Nephron progenitor cell (in vitro differentiated cells): ENCODE results near the gene PSMA6.
"Not testable (repeated sequence)": the region's sequence is repeated elsewhere in the genome, so short reads cannot be mapped to it uniquely, and the experiment has no call there.

Experiments used
- DNase-seq: peaks from one replicate; pipeline ENCODE4 v3.0.0; 2021
- H3K27ac Mint-ChIP-seq: 2 replicates; pipeline ENCODE4 v1.8.0; 2021; ENCODE audit warnings: mild to moderate bottlenecking, moderate library complexity, mixed read lengths
- H3K27me3 Mint-ChIP-seq: 2 replicates; pipeline ENCODE4 v1.8.0; 2021; ENCODE audit warnings: mild to moderate bottlenecking, low read depth, mixed read lengths; ENCODE audit not compliant: poor library complexity
- H3K36me3 Mint-ChIP-seq: 2 replicates; pipeline ENCODE4 v1.8.0; 2021; ENCODE audit warnings: low read depth, mixed read lengths
- H3K4me1 Mint-ChIP-seq: 2 replicates; pipeline ENCODE4 v1.8.0; 2021; ENCODE audit warnings: mixed read lengths
- H3K4me3 Mint-ChIP-seq: 2 replicates; pipeline ENCODE4 v1.8.0; 2021; ENCODE audit warnings: mild to moderate bottlenecking, moderate library complexity, mixed read lengths
- H3K9me3 Mint-ChIP-seq: 2 replicates; pipeline ENCODE4 v1.8.0; 2021; ENCODE audit warnings: mild to moderate bottlenecking, moderate library complexity, mixed read lengths
- TF ChIP-seq, protein P1 (sequence below): fragments of 200-600 bp; sonication (generic); IDR thresholded peaks from 2 replicates; pipeline ENCODE4 v1.5.0; 2021; ENCODE audit warnings: antibody characterized with exemption

Gene PSMA6

DNA sequence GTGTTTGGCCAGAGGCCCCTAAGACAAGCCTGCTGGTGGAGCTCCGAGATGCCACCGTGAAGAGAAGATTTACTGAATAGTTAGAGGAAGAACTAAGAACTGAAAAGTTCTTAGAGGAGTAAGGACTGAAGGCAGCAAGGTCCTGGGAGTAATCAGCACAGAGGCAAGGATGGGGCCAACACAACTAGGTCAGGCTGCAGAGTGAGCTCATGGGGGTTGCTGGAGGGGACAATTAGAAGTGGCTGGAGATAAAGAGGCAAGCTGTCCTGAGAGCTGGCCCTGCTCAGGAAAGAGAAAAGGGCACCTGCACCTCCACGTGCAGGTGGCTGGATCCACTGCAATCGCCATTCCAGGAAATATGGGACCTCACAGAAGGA is 59.7 kb downstream of the PSMA6 start:
- Mint-ChIP-seq H3K27ac (peak overlapping the region; percentile 97), H3K27me3 (peaks cover 2% of the 10 kb centered on the region), H3K9me3 (no peaks in the 10 kb centered on the region), H3K4me3 (peak overlapping the region; percentile 1), H3K4me1 (peaks cover 62% of the 10 kb centered on the region), H3K36me3 (no peaks in the 10 kb centered on the region)
- DNase-seq: no peak
- TF ChIP-seq, protein P1, sequence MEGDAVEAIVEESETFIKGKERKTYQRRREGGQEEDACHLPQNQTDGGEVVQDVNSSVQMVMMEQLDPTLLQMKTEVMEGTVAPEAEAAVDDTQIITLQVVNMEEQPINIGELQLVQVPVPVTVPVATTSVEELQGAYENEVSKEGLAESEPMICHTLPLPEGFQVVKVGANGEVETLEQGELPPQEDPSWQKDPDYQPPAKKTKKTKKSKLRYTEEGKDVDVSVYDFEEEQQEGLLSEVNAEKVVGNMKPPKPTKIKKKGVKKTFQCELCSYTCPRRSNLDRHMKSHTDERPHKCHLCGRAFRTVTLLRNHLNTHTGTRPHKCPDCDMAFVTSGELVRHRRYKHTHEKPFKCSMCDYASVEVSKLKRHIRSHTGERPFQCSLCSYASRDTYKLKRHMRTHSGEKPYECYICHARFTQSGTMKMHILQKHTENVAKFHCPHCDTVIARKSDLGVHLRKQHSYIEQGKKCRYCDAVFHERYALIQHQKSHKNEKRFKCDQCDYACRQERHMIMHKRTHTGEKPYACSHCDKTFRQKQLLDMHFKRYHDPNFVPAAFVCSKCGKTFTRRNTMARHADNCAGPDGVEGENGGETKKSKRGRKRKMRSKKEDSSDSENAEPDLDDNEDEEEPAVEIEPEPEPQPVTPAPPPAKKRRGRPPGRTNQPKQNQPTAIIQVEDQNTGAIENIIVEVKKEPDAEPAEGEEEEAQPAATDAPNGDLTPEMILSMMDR: no peak

DNA sequence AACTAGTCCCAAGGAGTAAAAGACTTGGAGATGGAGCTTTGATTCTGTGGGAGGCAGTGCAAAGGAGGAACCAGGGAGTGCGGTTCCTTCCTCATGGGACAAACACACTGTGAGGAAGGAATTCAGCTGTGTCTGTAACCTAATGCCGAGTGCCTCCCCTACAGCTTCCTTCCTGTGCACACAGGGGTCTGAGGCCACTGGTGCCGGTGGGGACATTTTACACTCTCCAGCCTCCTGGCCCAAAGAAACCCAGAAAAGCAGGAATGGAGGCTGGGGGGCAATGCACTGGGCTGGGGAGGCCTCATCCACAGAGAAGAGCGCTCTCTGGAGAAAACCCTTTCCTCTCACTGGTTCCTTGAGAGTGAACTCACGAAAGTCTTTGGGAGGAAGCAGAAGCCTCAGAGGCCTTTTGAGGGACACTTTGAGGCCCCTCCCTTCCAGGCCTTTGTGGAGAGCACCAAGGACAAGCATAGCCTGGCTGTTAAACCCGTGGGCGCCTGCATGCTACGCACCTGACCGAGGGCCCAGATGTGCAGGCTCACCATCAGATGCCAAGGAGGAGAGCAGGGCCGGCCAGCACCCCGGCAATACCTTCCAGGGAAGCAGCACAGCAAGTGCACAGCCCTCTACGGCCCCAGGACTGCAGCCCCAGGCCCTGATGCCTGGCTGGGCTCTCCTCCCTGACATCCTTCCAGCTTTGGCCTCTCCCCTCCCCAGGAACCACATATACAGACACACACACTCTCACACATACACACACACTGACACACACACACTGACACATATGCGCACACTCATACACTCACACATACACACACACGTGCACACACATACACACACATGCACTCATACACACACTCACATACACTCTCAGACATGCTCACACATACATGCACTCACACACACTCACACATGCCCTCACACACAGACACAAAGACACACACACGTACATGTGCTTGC is 60.4 kb downstream of the PSMA6 start:
- H3K9me3 Mint-ChIP-seq: no peaks in the 10 kb centered on the region
- no peaks in the 10 kb centered on the region for H3K36me3 Mint-ChIP-seq
- H3K27me3 Mint-ChIP-seq: peaks cover 2% of the 10 kb centered on the region
- peaks cover 56% of the 10 kb centered on the region for H3K4me1 Mint-ChIP-seq
- peak overlapping the region; percentile 16 for H3K4me3 Mint-ChIP-seq
- TF ChIP-seq, protein P1: no peak
- peak; percentile 34 for DNase-seq
- peak overlapping the region; percentile 97 for H3K27ac Mint-ChIP-seq

DNA sequence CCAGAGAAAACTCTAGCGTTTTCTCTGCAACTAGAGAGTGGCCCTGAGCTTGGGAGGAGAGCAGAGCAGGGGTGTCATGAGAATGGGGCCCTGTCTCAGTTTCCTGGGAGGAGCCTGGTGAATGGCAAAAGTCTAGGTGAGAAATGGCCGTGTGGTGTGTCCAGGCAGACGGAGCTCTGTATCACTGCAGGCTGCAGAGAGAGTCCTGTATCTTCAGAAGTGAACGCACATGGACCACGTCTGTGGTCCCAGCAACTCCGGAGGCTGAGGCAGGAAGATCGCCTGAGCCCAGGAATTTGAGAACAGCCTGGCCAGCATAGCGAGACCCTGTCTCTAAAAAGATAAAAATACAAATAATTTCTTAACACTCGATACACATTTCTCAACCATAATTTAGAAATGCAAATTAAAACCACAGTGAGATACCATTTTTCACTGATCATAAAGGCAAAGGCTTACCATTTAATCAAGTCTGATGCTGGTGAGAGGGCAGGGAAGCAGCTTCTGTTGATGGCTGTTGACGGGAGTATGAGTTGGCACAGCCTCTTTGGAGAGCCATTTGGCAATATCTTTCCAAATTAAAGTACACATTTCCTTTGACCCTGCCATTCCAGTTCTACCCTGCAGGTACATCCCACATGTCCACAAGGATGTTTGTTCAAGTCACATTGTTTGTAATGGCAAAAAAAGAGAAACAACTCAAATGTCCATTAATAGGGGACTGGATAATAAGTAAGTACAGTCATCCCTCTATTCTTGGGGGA is 61.4 kb downstream of the PSMA6 start:
- Mint-ChIP-seq H3K27me3 (peaks cover 2% of the 10 kb centered on the region), H3K36me3 (no peaks in the 10 kb centered on the region), H3K27ac (peak overlapping the region; percentile 60), H3K4me3 (no peak overlapping the region), H3K9me3 (no peaks in the 10 kb centered on the region), H3K4me1 (peaks cover 46% of the 10 kb centered on the region)
- no peak for DNase-seq
- TF ChIP-seq, protein P1: no peak

DNA sequence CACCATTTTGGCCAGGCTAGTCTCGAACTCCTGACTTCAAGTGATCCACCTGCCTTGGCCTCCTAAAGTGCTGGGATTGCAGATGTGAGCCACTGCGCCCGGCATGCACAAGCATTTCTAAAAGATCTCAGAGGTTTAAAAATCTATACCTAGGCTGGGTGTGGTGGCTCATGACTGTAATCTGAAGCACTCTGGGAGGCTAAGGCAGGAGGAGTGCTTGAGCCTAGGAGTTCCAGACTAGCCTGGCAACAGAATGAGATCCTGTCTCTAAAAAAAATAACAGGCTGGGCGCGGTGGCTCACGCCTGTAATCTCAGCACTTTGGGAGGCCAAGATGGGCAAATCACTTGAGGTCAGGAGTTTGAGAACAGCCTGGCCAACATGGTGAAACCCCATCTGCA is 63.1 kb downstream of the PSMA6 start:
- H3K27me3 Mint-ChIP-seq, H3K27ac Mint-ChIP-seq, H3K9me3 Mint-ChIP-seq, H3K4me3 Mint-ChIP-seq, DNase-seq, H3K36me3 Mint-ChIP-seq: not testable (repeated sequence)
- peaks cover 40% of the 10 kb centered on the region for H3K4me1 Mint-ChIP-seq

DNA sequence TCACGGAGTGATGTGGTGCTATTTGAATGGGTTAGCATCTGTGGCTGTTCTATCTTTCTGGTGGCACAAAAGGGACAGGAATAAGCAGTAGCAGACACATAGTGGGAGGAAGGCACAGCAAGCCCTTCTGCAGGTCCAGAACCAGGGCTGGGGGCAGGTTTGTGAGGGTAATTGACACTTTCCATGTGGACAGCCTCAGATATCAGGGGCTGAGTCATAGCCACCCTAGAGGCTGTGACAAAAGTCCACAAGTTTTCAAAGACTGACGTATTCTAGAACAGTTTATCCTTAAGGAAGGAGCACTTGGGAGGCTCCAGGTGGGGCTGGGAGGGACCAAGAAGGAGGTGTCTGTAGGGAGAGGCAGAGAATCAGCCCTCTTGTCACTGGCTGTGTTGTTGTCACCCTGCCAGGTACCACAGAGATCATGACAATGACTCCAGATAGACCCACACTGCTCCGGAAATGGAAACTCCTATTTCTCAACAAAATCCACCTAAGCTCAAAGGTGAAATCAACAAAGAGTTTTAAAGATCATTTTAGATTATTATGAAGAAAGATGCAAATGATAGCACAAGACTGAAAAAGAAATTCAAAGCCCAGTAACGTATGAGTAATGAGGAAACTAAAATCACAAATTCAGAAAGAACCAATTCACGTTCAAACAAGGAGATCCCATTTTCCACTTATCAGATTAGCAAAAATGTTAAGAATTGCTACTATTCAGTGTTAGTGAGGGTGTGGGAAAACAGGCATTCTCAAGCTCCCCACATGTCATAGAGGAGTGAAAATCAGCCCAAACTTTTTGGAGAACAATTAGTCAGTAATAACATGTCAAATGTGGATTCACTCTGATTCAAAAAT is 64.0 kb downstream of the PSMA6 start:
- no peak for DNase-seq
- Mint-ChIP-seq H3K9me3 (no peaks in the 10 kb centered on the region), H3K4me3 (no peak overlapping the region), H3K27me3 (peaks cover 6% of the 10 kb centered on the region), H3K27ac (peak overlapping the region; percentile 5), H3K36me3 (no peaks in the 10 kb centered on the region), H3K4me1 (peaks cover 36% of the 10 kb centered on the region)
- TF ChIP-seq, protein P1: no peak

DNA sequence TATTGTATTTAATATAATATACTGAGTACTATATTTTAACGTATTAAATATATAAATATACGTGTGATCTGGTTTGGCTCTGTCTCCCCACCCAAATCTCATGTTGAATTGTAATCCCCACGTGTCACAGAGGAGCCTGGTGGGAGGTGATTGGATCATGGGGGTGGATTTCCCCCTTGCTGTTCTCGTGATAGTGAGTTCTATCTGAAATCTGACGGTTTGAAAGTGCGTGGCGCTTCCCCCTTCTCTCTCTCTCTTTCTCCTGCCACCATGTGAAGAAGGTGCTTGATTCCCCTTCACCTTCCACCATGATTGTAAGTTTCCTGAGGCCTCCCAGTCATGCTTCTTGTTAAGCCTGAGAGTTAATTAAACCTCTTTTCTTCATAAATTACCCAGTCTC is 67.5 kb downstream of the PSMA6 start:
- H3K27me3 Mint-ChIP-seq, DNase-seq, H3K9me3 Mint-ChIP-seq, H3K4me3 Mint-ChIP-seq, H3K36me3 Mint-ChIP-seq, H3K27ac Mint-ChIP-seq: not testable (repeated sequence)
- peaks cover 23% of the 10 kb centered on the region for H3K4me1 Mint-ChIP-seq
